GM23248 (cell line): ENCODE results near the gene PABPC1L. TPM values are rescaled to one million over a fixed set of nuclear protein-coding genes. Genes with fewer than 3 reads are reported as not detected.
A peak's percentile ranks its signal among the peaks of the same experiment; 100 is the strongest.

Experiments used
- DNase-seq: peaks from one replicate; pipeline ENCODE4 v3.0.0-alpha.2; 2015
- H2AFZ ChIP-seq: fragments of 200-600 bp; sonication (generic); 2 replicates; pipeline ENCODE4 v1.6.1; 2016; ENCODE audit warnings: antibody characterized with exemption
- H3F3A ChIP-seq: fragments of 200-600 bp; sonication (generic); 2 replicates; pipeline ENCODE4 v1.6.1; 2016; ENCODE audit warnings: mild to moderate bottlenecking, antibody characterized with exemption, mixed run types; ENCODE audit not compliant: insufficient read depth
- H3K27ac ChIP-seq: fragments of 200-600 bp; sonication (generic); 2 replicates; pipeline ENCODE4 v1.5.1; 2016; ENCODE audit warnings: mild to moderate bottlenecking
- H3K27me3 ChIP-seq: fragments of 200-600 bp; sonication (generic); replicated peaks from 2 replicates; pipeline ENCODE4 v1.6.1; 2016; ENCODE audit warnings: mild to moderate bottlenecking; ENCODE audit not compliant: insufficient read depth
- H3K36me3 ChIP-seq: fragments of 200-600 bp; sonication (generic); 2 replicates; pipeline ENCODE4 v1.6.1; 2016; ENCODE audit warnings: low read depth, mild to moderate bottlenecking
- H3K4me1 ChIP-seq: fragments of 200-600 bp; sonication (generic); 2 replicates; pipeline ENCODE4 v1.6.1; 2016; ENCODE audit warnings: mild to moderate bottlenecking; ENCODE audit not compliant: insufficient read depth
- H3K4me2 ChIP-seq: fragments of 200-600 bp; sonication (generic); one replicate; pipeline ENCODE4 v1.6.1; 2016; ENCODE audit warnings: mild to moderate bottlenecking; ENCODE audit not compliant: unreplicated experiment
- H3K4me3 ChIP-seq: fragments of 200-600 bp; sonication (generic); 2 replicates; pipeline ENCODE4 v1.5.1; 2016; ENCODE audit warnings: mild to moderate bottlenecking
- H3K79me2 ChIP-seq: fragments of 200-600 bp; sonication (generic); 2 replicates; pipeline ENCODE4 v1.6.1; 2016; ENCODE audit warnings: mild to moderate bottlenecking; ENCODE audit not compliant: insufficient read depth
- H3K9ac ChIP-seq: fragments of 200-600 bp; sonication (generic); 2 replicates; pipeline ENCODE4 v1.6.1; 2016; ENCODE audit warnings: mild to moderate bottlenecking
- H3K9me2 ChIP-seq: fragments of 200-600 bp; sonication (generic); 2 replicates; pipeline ENCODE4 v1.6.1; 2016; ENCODE audit warnings: mixed run types, mild to moderate bottlenecking, moderate library complexity; ENCODE audit not compliant: insufficient read depth
- H3K9me3 ChIP-seq: fragments of 200-600 bp; sonication (generic); one replicate; pipeline ENCODE4 v1.6.1; 2017; ENCODE audit warnings: low read depth
- H4K20me1 ChIP-seq: fragments of 200-600 bp; sonication (generic); 2 replicates; pipeline ENCODE4 v1.6.0; 2016; ENCODE audit not compliant: insufficient read depth
- EZH2 ChIP-seq: fragments of 200-600 bp; sonication (generic); IDR thresholded peaks from 2 replicates; pipeline ENCODE4 v1.6.1; 2018; ENCODE audit warnings: antibody characterized with exemption, mild to moderate bottlenecking; ENCODE audit not compliant: insufficient read depth, poor library complexity, severe bottlenecking
- EZH2phosphoT487 ChIP-seq: fragments of 200-600 bp; sonication (generic); IDR thresholded peaks from 2 replicates; pipeline ENCODE4 v1.6.1; 2018; ENCODE audit warnings: antibody characterized with exemption, moderate library complexity, mild to moderate bottlenecking, low read depth; ENCODE audit not compliant: insufficient read depth
- WGBS, 2 experiments: methylation state at CpG; one replicate each; pipeline ENCODE4 v1.1.6; 2015 to 2017; ENCODE audit warnings: low lambda C conversion rate in 2 of 2, low coverage in 1 of 2; ENCODE audit errors: missing lambda C conversion rate in 2 of 2; 5-methylcytosine and 5-hydroxymethylcytosine counted together
- in situ Hi-C: fragments of 300-500 bp; cut with MboI; formaldehyde crosslinking; loops from 2 replicates; pipeline ENCODE4 v1.15.0; 2020
- polyA plus RNA-seq: library from polyadenylated mRNA; unstranded; fragments of >200 nt; fragmentation: Nextera tagmentation; extraction: Ambion mirVana; gene quantifications from 2 replicates; pipeline ENCODE4 v1.2.1, GENCODE V29; 2016
- total RNA-seq: library from RNA; depleted of rRNA; stranded (reverse); fragments of >200 nt; shearing (Covaris generic); gene quantifications from 2 replicates; pipeline ENCODE4 v1.2.3, GENCODE V29; 2014

Gene PABPC1L
- total and polyA plus RNA-seq, 2 experiments from 2014 or later, result 5.9 to 10.4 TPM

GRCh38 chr20:44904377-44904776, 5.5 kb upstream of the PABPC1L start:
- H3K4me2 ChIP-seq, result no peak overlapping the region
- no peak overlapping the region for H3K4me3 ChIP-seq
- H3K4me1 ChIP-seq, result peaks cover 11% of the 10 kb centered on the region; the same call in 1 of the 2 replicates
- H3K36me3 ChIP-seq, result peaks cover 72% of the 10 kb centered on the region
- WGBS, 2 experiments, result 57 to 62% methylated on average over 5 of the region's 5 CpGs
- peaks cover 70% of the 10 kb centered on the region for H3K79me2 ChIP-seq
- no peaks in the 10 kb centered on the region for H3K9me3 ChIP-seq
- no peak overlapping the region for H2AFZ ChIP-seq
- H4K20me1 ChIP-seq, result 0 out of 2 replicates have a peak, but pooled peaks cover 9% of the 10 kb centered on the region
- H3K9ac ChIP-seq, result no peak overlapping the region
- H3K27me3 ChIP-seq, result no peaks in the 10 kb centered on the region
- in situ Hi-C loops, result no loop called here
- TF ChIP-seq EZH2phosphoT487 (no peak), EZH2 (no peak)
- H3F3A ChIP-seq, result peaks cover 50% of the 10 kb centered on the region
- no peaks in the 10 kb centered on the region for H3K9me2 ChIP-seq
- DNase-seq, result no peak
- no peak overlapping the region for H3K27ac ChIP-seq

GRCh38 chr20:44908987-44909871, 631 bp upstream of the PABPC1L start:
- in situ Hi-C loops, result no loop called here
- H3K4me3 ChIP-seq, result peak overlapping the region; percentile 81
- no peaks in the 10 kb centered on the region for H3K9me3 ChIP-seq
- peak overlapping the region; percentile 75 for H3K9ac ChIP-seq
- peaks cover 44% of the 10 kb centered on the region for H3K36me3 ChIP-seq
- peaks cover 49% of the 10 kb centered on the region for H3F3A ChIP-seq
- peaks cover 27% of the 10 kb centered on the region for H3K79me2 ChIP-seq
- no peaks in the 10 kb centered on the region for H3K27me3 ChIP-seq
- no peaks in the 10 kb centered on the region for H4K20me1 ChIP-seq
- 0 out of 2 replicates have a peak overlapping the region, but pooled peaks have one; percentile 3 for H3K27ac ChIP-seq
- peak overlapping the region; percentile 80 for H2AFZ ChIP-seq
- no peaks in the 10 kb centered on the region for H3K9me2 ChIP-seq
- H3K4me2 ChIP-seq, result peak overlapping the region; percentile 83
- no peak for DNase-seq
- peaks cover 3% of the 10 kb centered on the region; the same call in 1 of the 2 replicates for H3K4me1 ChIP-seq
- TF ChIP-seq EZH2phosphoT487 (no peak), EZH2 (no peak)
- WGBS, 2 experiments, result 36 to 38% methylated on average over 14 of the region's 14 CpGs

GRCh38 chr20:44910690-44911262, 916 bp downstream of the PABPC1L start:
- peak overlapping the region; percentile 81 for H3K4me3 ChIP-seq
- H3K27me3 ChIP-seq, result no peaks in the 10 kb centered on the region
- TF ChIP-seq EZH2phosphoT487 (no peak), EZH2 (no peak)
- H3F3A ChIP-seq, result peaks cover 39% of the 10 kb centered on the region
- H3K4me1 ChIP-seq, result peaks cover 3% of the 10 kb centered on the region; the same call in 1 of the 2 replicates
- H3K36me3 ChIP-seq, result peaks cover 29% of the 10 kb centered on the region
- H3K79me2 ChIP-seq, result peaks cover 11% of the 10 kb centered on the region; the same call in 1 of the 2 replicates
- H3K9me3 ChIP-seq, result no peaks in the 10 kb centered on the region
- WGBS, 2 experiments, result 73% methylated on average over 17 of the region's 17 CpGs
- in situ Hi-C loops, result no loop called here
- H3K9ac ChIP-seq, result peak overlapping the region; percentile 75
- peak overlapping the region; percentile 80 for H2AFZ ChIP-seq
- no peaks in the 10 kb centered on the region for H3K9me2 ChIP-seq
- H3K27ac ChIP-seq, result no peak overlapping the region
- DNase-seq, result peak; percentile 15
- H4K20me1 ChIP-seq, result no peaks in the 10 kb centered on the region
- H3K4me2 ChIP-seq, result peak overlapping the region; percentile 83

GRCh38 chr20:44911264-44911921, 1.5 kb downstream of the PABPC1L start:
- TF ChIP-seq EZH2phosphoT487 (no peak), EZH2 (no peak)
- 71 to 72% methylated on average over 21 of the region's 21 CpGs for WGBS, 2 experiments
- Histone ChIP-seq H3K9me3 (no peaks in the 10 kb centered on the region), H3K4me3 (no peak overlapping the region), H4K20me1 (no peaks in the 10 kb centered on the region), H3K4me2 (peak overlapping the region; percentile 83), H3F3A (peaks cover 33% of the 10 kb centered on the region), H3K79me2 (peaks cover 5% of the 10 kb centered on the region; the same call in 1 of the 2 replicates), H3K27ac (no peak overlapping the region), H2AFZ (no peak overlapping the region), H3K36me3 (peaks cover 22% of the 10 kb centered on the region), H3K9me2 (no peaks in the 10 kb centered on the region), H3K9ac (no peak overlapping the region), H3K27me3 (no peaks in the 10 kb centered on the region), H3K4me1 (peaks cover 3% of the 10 kb centered on the region; the same call in 1 of the 2 replicates)
- in situ Hi-C loops, result no loop called here
- peak; percentile 31 for DNase-seq
